GM12878 (cell line): ENCODE data around the gene TRIOBP. TPM values are rescaled to one million over a fixed set of nuclear protein-coding genes. Genes with fewer than 3 reads are reported as not detected.
A peak's percentile ranks its signal among the peaks of the same experiment; 100 is the strongest.

Experiments
- ATAC-seq: fragments of 200-7000 bp; cut with Tn5 transposase; 3 replicates; pipeline ENCODE4 v1.9.1; 2020; ENCODE audit warnings: mild to moderate bottlenecking, moderate library complexity
- BruUV-seq: library from RNA; stranded (reverse); fragments of 400-500 nt; replicated peaks from 2 replicates; lab custom pipeline; 2021; lab: Mats Ljungman, UMichigan
- CTCF ChIA-PET: fragments of 300-600 bp; sonication (Branson Sonifier 250); formaldehyde crosslinking; extraction: SDS; loops from one replicate; lab custom pipeline; 2021; ENCODE audit warnings: inconsistent platforms; lab: Yijun Ruan, JAX
- POLR2A ChIA-PET: fragments of 350-600 bp; formaldehyde crosslinking; extraction: SDS; loops from one replicate; lab custom pipeline; 2021; ENCODE audit warnings: inconsistent platforms; lab: Charles Lee
- RAD21 ChIA-PET: fragments of 300-600 bp; sonication (Branson Sonifier 250); formaldehyde crosslinking; loops from one replicate; lab custom pipeline; 2023; ENCODE audit warnings: antibody characterized with exemption; ENCODE audit not compliant: unreplicated experiment; lab: Charles Lee
- SMC1A ChIA-PET: fragments of 300-600 bp; sonication (Branson Sonifier 250); formaldehyde crosslinking; loops from one replicate; lab custom pipeline; 2023; ENCODE audit not compliant: unreplicated experiment, uncharacterized antibody; lab: Charles Lee
- DNase-seq: peaks from one replicate; pipeline ENCODE4 v3.0.0-alpha.2; 2011; ENCODE audit warnings: low read depth, low spot score
- FAIRE-seq: peaks from 3 replicates; lab custom pipeline; 2011; peaks lifted over from hg19 to GRCh38; lab: Jason Lieb, UNC
- H2AFZ ChIP-seq: 2 replicates; pipeline ENCODE4 v1.6.0; 2011; ENCODE audit warnings: low read depth, low read length, control low read depth; ENCODE audit not compliant: control insufficient read depth
- H3K27ac ChIP-seq: 2 replicates; pipeline ENCODE4 v1.5.1; 2011; ENCODE audit warnings: control low read depth; ENCODE audit not compliant: control insufficient read depth, insufficient read depth
- H3K27me3 ChIP-seq, 2 experiments: replicated peaks in 1 of 2; 2 replicates each; pipeline versions ENCODE4 v1.6.0 to v1.6.1; 2011; ENCODE audit warnings: low read length in 1 of 2; ENCODE audit not compliant: control insufficient read depth in 2 of 2, insufficient read depth in 2 of 2
- H3K36me3 ChIP-seq, 2 experiments: 2 replicates each; pipeline ENCODE4 v1.5.1; 2011; ENCODE audit warnings: low read length in 1 of 2; ENCODE audit not compliant: control insufficient read depth in 2 of 2, insufficient read depth in 2 of 2
- H3K4me1 ChIP-seq: 2 replicates; pipeline ENCODE4 v1.6.1; 2011; ENCODE audit warnings: mild to moderate bottlenecking, low read length, moderate library complexity, mixed read lengths; ENCODE audit not compliant: control insufficient read depth, insufficient read depth
- H3K4me2 ChIP-seq: 2 replicates; pipeline ENCODE4 v1.6.0; 2011; ENCODE audit warnings: control low read depth; ENCODE audit not compliant: control insufficient read depth, insufficient read depth
- H3K4me3 ChIP-seq: fragments of 200-600 bp; sonication (generic); 2 replicates; pipeline ENCODE4 v1.5.1; 2016
- H3K79me2 ChIP-seq: 2 replicates; pipeline ENCODE4 v1.6.0; 2011; ENCODE audit warnings: low read length; ENCODE audit not compliant: control insufficient read depth, insufficient read depth
- H3K9ac ChIP-seq: 2 replicates; pipeline ENCODE4 v1.8.0; 2011; ENCODE audit warnings: low read length, control low read depth, mixed read lengths; ENCODE audit not compliant: control insufficient read depth, insufficient read depth
- H3K9me3 ChIP-seq: replicated peaks from 3 replicates; pipeline ENCODE4 v1.5.1; 2011; ENCODE audit warnings: mild to moderate bottlenecking, low read length; ENCODE audit not compliant: control insufficient read depth, insufficient read depth
- H4K20me1 ChIP-seq: 2 replicates; pipeline ENCODE4 v1.6.0; 2011; ENCODE audit not compliant: control insufficient read depth, insufficient read depth
- EED ChIP-seq: sonication (generic); IDR thresholded peaks from 2 replicates; pipeline ENCODE4 v1.6.1; 2016; ENCODE audit warnings: antibody characterized with exemption, low read depth
- EZH2 ChIP-seq: IDR thresholded peaks from 2 replicates; pipeline ENCODE4 v1.6.1; 2012; ENCODE audit warnings: low read depth, mild to moderate bottlenecking, control low read depth, inconsistent platforms, low read length, borderline replicate concordance; ENCODE audit not compliant: control insufficient read depth
- FOXM1 ChIP-seq: IDR thresholded peaks from 2 replicates; pipeline ENCODE4 v1.6.1; 2012; ENCODE audit warnings: low read depth, mild to moderate bottlenecking, inconsistent platforms, low read length, moderate library complexity
- KDM1A ChIP-seq: fragments of 200-600 bp; sonication (generic); IDR thresholded peaks from 2 replicates; pipeline ENCODE4 v1.6.1; 2016; ENCODE audit warnings: borderline replicate concordance
- YBX1 ChIP-seq: fragments of 450-650 bp; IDR thresholded peaks from 2 replicates; pipeline ENCODE4 v1.6.1; 2016; ENCODE audit warnings: antibody characterized with exemption
- WGBS: methylation state at CpG from one replicate; pipeline ENCODE4 v1.1.6; 2016; ENCODE audit warnings: low lambda C conversion rate; ENCODE audit not compliant: insufficient replicate concordance, insufficient coverage; ENCODE audit errors: missing lambda C conversion rate; 5-methylcytosine and 5-hydroxymethylcytosine counted together
- in situ Hi-C: fragments of 300-500 bp; cut with MboI; formaldehyde crosslinking; loops from 9 replicates; pipeline ENCODE4 v1.14.3; 2018; ENCODE audit warnings: mixed read lengths
- intact Hi-C: fragments of 100-400 bp; cut with micrococcal nuclease; formaldehyde crosslinking; loops from one replicate; pipeline ENCODE4 v1.14.2; 2022; ENCODE audit not compliant: unreplicated experiment
- polyA plus RNA-seq, 11 experiments: library from polyadenylated mRNA; depleted of rRNA in 4 of 11; unstranded in 6 of 11; stranded (reverse) in 5 of 11; fragments of >200 nt; fragmentation: Nextera tagmentation in 4 of 11; fragmentation: Illumina TruSeq in 1 of 11; extraction: Ambion mirVana in 4 of 11; extraction: Trizol in 1 of 11; gene quantifications; 1 replicate in 1 of 11; 2 replicates in 10 of 11; pipeline versions ENCODE4 v1.2.1 to v1.2.3, GENCODE V29; 2011 to 2016; ENCODE audit warnings: inconsistent platforms in 2 of 11, missing spikeins in 2 of 11, low read depth in 1 of 11
- total RNA-seq, 4 experiments: library from RNA; depleted of rRNA in 3 of 4; stranded (reverse); fragments of >200 nt in 3 of 4; fragmentation: Illumina TruSeq in 1 of 4; extraction: Trizol in 1 of 4; gene quantifications; 2 replicates each; pipeline versions ENCODE4 v1.2.1 to v1.2.3, GENCODE V29; 2013 to 2021

TRIOBP gene
- total and polyA plus RNA-seq, 10 of the 15 experiments (the other 5 are each of a cell fraction or from before 2014, with no cell fraction given) = 0.21 to 23.6 (median 11.9) TPM

DNA sequence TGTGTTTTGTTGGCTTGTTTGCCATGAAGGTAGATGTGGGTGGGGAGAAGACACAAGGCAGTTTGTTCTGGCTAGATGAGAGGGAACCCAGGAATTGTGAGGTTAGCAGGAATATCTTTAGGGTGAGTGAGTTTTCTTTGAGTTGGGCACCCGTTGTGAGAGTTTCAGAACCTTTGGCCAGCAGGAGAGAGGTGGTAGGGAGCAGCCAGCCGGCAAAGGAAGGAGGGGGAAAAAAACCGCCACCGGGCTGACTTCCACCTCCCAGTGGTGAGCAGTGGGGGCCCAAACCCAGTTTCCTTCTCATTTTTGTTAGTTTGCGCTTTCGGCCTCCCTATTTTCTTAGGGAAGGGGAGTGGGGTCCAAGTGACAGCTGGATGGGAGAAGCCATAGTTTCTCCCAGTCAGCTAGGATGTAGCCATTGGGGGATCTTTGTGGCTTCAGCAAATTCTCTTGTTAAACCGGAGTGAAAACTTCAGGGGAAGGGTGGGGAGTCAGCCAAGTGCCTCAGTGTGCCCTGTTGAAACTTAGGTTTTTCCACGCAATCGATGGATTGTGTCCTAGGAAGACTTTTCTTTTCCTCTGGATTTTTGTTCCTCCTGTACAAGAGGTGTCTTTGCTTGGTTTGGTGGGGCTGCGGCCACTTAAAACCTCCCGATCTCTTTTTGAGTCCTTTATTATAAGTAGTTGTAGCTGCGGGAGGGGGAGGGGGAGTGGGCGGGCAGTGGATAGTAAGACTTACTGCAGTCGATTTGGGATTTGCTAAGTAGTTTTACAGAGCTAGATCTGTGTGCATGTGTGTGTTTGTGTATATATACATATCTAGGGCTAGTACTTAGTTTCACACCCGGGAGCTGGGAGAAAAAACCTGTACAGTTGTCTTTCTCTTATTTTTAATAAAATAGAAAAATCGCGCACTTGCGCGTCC, 109.8 kb downstream of the TRIOBP start:
- Histone ChIP-seq H3K4me2 (peak overlapping the region; percentile 88; the same call in 1 of the 2 replicates), H3K4me1 (peaks cover 7% of the 10 kb centered on the region), H3K36me3 (no peaks in the 10 kb centered on the region), H3K27ac (no peak overlapping the region), H3K9ac (no peak overlapping the region; the same call in 1 of the 2 replicates), H3K27me3 (peaks cover 12 to 34% of the 10 kb centered on the region in 2 experiments), H4K20me1 (no peaks in the 10 kb centered on the region), H3K4me3 (no peak overlapping the region), H3K79me2 (no peaks in the 10 kb centered on the region), H2AFZ (no peak overlapping the region), H3K9me3 (no peaks in the 10 kb centered on the region; the same call in 2 of the 3 replicates)
- no peak for TF ChIP-seq YBX1
- TF ChIP-seq EZH2 = 0 out of 2 replicates have a peak, but pooled peaks have one; percentile 47
- TF ChIP-seq KDM1A = no peak
- no peak for TF ChIP-seq EED
- no peak for TF ChIP-seq FOXM1
- POLR2A ChIA-PET = interaction anchor here (1.0 to 1.7 kb wide), 5 partner anchors 37 to 173 kb away, joined by 3 to 7 read pairs (median 5); partner anchors contain the start of genes ANKRD54, C22orf23, NOL12 and POLR2F
- CTCF ChIA-PET = interaction anchor here (0.6 to 4.5 kb wide), 6 partner anchors 12 to 172 kb away, joined by 3 to 47 read pairs (median 4); no protein-coding TSS in a partner anchor
- in situ Hi-C loops (no loop called here), intact Hi-C loops (no loop called here)
- ATAC-seq (no peak), DNase-seq (no peak), FAIRE-seq (no peak)
- no TSS peak for BruUV-seq
- WGBS = 15% methylated on average over 19 of the region's 19 CpGs
- SMC1A ChIA-PET = interaction anchor here (0.9 to 1.6 kb wide), 4 partner anchors 56 to 148 kb away, joined by 3 to 7 read pairs (median 3); partner anchors contain the start of gene PDXP
- RAD21 ChIA-PET = interaction anchor here (1.0 to 2.6 kb wide), 6 partner anchors 11 to 199 kb away, joined by 4 to 13 read pairs (median 4); partner anchors contain the start of genes ANKRD54, GGA1 and NOL12
